ENCODE measurements around the gene C20orf96. TPM values are rescaled to one million over a fixed set of nuclear protein-coding genes. Genes with fewer than 3 reads are reported as not detected.
"Not testable (repeated sequence)": the region's sequence is repeated elsewhere in the genome, so short reads cannot be mapped to it uniquely, and the experiment has no call there.

C20orf96 gene
- total RNA-seq, 1 donor, result 2.2 TPM

DNA sequence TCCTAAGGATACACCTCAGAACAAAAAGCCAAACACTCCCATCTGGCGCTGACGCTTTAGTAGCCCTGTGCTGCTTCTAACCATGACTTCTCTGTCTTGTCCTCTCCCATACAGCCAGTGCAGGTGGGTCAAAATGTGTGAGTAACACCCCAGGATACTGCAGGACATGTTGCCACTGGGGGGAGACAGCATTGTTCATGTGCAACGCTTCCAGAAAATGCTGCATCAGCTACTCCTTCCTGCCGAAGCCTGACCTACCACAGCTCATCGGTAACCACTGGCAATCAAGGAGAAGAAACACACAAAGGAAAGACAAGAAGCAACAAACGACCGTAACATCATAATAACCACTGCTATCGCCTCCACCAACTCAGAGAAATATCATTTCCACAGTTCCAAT lies 31.6 kb downstream of the C20orf96 start:
- Histone ChIP-seq H3K36me3 (ENCODE audit: insufficient read depth, low read length) (no peaks in the 10 kb centered on the region), H3K4me1 (ENCODE audit: insufficient read depth, low read length) (no peaks in the 10 kb centered on the region), H2AFZ (ENCODE audit: low read length) (no peak overlapping the region), H3K27ac (ENCODE audit: low read depth, low read length) (no peak overlapping the region), H3K79me2 (ENCODE audit: insufficient read depth, low read length) (no peaks in the 10 kb centered on the region), H4K20me1 (ENCODE audit: insufficient read depth, low read length) (no peaks in the 10 kb centered on the region), H3K4me3 (ENCODE audit: insufficient read depth, low read length) (no peak overlapping the region), H3K9me3 (ENCODE audit: low read depth, low read length) (no peaks in the 10 kb centered on the region), H3K4me2 (ENCODE audit: insufficient read depth, low read length) (no peak overlapping the region), H3K27me3 (ENCODE audit: insufficient read depth, low read length) (peaks cover 17% of the 10 kb centered on the region)
- peak; percentile 77 for DNase-seq (ENCODE audit: insufficient read length, low spot score, missing footprints)
- TF ChIP-seq, protein P1, sequence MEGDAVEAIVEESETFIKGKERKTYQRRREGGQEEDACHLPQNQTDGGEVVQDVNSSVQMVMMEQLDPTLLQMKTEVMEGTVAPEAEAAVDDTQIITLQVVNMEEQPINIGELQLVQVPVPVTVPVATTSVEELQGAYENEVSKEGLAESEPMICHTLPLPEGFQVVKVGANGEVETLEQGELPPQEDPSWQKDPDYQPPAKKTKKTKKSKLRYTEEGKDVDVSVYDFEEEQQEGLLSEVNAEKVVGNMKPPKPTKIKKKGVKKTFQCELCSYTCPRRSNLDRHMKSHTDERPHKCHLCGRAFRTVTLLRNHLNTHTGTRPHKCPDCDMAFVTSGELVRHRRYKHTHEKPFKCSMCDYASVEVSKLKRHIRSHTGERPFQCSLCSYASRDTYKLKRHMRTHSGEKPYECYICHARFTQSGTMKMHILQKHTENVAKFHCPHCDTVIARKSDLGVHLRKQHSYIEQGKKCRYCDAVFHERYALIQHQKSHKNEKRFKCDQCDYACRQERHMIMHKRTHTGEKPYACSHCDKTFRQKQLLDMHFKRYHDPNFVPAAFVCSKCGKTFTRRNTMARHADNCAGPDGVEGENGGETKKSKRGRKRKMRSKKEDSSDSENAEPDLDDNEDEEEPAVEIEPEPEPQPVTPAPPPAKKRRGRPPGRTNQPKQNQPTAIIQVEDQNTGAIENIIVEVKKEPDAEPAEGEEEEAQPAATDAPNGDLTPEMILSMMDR (IDR thresholded peaks at IDR 0.05; ENCODE audit: extremely low read depth, low read depth, low read length), result peak; percentile 43

DNA sequence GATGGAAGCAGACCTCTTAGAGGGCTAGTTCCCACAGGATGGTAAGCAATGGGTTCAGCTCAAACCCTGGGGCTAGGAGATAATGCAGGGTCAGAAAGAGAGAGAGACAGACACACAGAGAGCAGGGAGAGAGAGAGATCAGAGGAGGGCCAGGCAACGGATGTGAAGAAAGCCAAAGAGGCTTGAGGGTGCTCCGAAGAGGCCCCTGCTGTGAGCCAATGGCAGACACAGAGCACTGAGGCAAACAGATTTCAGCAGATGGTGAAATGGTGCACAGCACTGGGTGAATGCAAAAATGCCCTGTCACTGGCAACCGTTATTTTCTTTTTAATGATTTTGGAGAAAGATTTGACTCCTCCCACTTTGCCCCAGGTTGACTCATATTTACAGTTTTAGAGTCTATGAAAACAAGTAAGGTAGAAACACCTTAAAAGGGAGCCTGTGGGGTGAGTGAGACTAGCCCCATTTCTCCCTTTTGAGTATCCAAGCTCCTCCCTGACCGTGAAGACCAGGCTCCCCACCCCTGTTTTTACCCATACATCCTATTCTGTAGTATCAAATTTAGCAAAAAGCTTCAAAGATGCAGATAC lies 32.2 kb downstream of the C20orf96 start:
- no peaks in the 10 kb centered on the region for H3K36me3 ChIP-seq (ENCODE audit: insufficient read depth, low read length)
- no peak overlapping the region for H2AFZ ChIP-seq (ENCODE audit: low read length)
- TF ChIP-seq, protein P1 (IDR thresholded peaks at IDR 0.05; ENCODE audit: extremely low read depth, low read depth, low read length), result no peak
- H3K4me2 ChIP-seq (ENCODE audit: insufficient read depth, low read length), result no peak overlapping the region
- no peaks in the 10 kb centered on the region for H3K79me2 ChIP-seq (ENCODE audit: insufficient read depth, low read length)
- H3K27ac ChIP-seq (ENCODE audit: low read depth, low read length), result no peak overlapping the region
- no peak overlapping the region for H3K4me3 ChIP-seq (ENCODE audit: insufficient read depth, low read length)
- peaks cover 17% of the 10 kb centered on the region for H3K27me3 ChIP-seq (ENCODE audit: insufficient read depth, low read length)
- H3K9me3 ChIP-seq (ENCODE audit: low read depth, low read length), result no peaks in the 10 kb centered on the region
- DNase-seq (ENCODE audit: insufficient read length, low spot score, missing footprints), result no peak
- H4K20me1 ChIP-seq (ENCODE audit: insufficient read depth, low read length), result no peaks in the 10 kb centered on the region
- H3K4me1 ChIP-seq (ENCODE audit: insufficient read depth, low read length), result no peaks in the 10 kb centered on the region

DNA sequence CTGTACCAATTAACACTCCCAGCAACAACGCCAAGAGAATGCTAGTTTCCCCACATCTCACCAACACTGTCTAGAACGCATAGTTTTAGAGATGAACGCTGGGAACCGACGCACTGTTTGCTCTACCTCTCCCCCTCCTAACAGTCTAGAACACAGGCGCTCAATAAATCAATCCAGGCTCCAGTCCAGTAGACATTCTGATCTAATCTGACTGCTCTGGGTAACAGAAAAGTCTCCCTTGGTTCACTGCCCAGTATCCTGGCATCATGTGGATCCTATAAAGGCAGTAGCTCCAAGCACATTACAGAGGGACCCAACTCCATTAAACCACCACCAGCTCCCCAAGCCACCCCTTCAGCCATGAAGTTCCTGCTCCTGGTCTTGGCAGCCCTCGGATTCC lies 33.1 kb downstream of the C20orf96 start, which contains the start of gene DEFB132:
Gene DEFB132, plus strand, starts transcription at position 306 of the 400 bp plus-strand sequence. Its CDS starts 55 bp downstream, at position 361.
- H3K4me2 ChIP-seq (ENCODE audit: insufficient read depth, low read length), result no peak within 1 kb of the TSS
- DNase-seq (ENCODE audit: insufficient read length, low spot score, missing footprints), result no peak
- H2AFZ ChIP-seq (ENCODE audit: low read length), result no peak within 1 kb of the TSS
- H3K79me2 ChIP-seq (ENCODE audit: insufficient read depth, low read length), result no peaks in the 10 kb centered on the region
- no peaks in the 10 kb centered on the region for H3K4me1 ChIP-seq (ENCODE audit: insufficient read depth, low read length)
- H3K27me3 ChIP-seq (ENCODE audit: insufficient read depth, low read length), result peaks cover 12% of the 10 kb centered on the region
- TF ChIP-seq, protein P1 (IDR thresholded peaks at IDR 0.05; ENCODE audit: extremely low read depth, low read depth, low read length), result no peak
- no peak within 1 kb of the TSS for H3K4me3 ChIP-seq (ENCODE audit: insufficient read depth, low read length)
- H3K9me3 ChIP-seq (ENCODE audit: low read depth, low read length), result no peaks in the 10 kb centered on the region
- H3K36me3 ChIP-seq (ENCODE audit: insufficient read depth, low read length), result no peaks in the 10 kb centered on the region
- H4K20me1 ChIP-seq (ENCODE audit: insufficient read depth, low read length), result no peaks in the 10 kb centered on the region
- no peak within 1 kb of the TSS for H3K27ac ChIP-seq (ENCODE audit: low read depth, low read length)

DNA sequence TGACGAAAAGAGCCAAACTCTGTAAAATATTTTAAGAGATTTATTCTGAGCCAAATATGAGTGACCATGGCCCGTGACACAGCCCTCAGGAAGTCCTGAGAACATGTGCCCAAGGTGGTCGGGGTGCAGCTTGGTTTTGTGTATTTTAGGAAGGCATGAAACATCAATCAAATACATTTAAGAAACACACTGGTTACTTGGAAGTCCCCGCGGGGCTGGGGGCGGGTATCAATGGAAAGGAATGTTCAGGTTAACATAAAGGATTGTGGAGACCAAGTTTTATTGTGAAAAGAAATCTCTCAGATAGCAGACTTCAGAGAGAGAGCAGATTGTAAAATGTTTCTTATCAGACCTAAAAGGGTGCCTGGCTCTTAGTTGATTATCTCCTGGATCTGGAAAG lies 37.1 kb downstream of the C20orf96 start:
- H3K4me2 ChIP-seq (ENCODE audit: insufficient read depth, low read length); DNase-seq (ENCODE audit: insufficient read length, low spot score, missing footprints): not testable (repeated sequence)

More for the DNA sequence above, 37.1 kb downstream of the C20orf96 start:
- H3K79me2 ChIP-seq (ENCODE audit: insufficient read depth, low read length); H2AFZ ChIP-seq (ENCODE audit: low read length); H3K4me1 ChIP-seq (ENCODE audit: insufficient read depth, low read length); H3K27ac ChIP-seq (ENCODE audit: low read depth, low read length); H3K9me3 ChIP-seq (ENCODE audit: low read depth, low read length); H3K4me3 ChIP-seq (ENCODE audit: insufficient read depth, low read length); H3K36me3 ChIP-seq (ENCODE audit: insufficient read depth, low read length); H4K20me1 ChIP-seq (ENCODE audit: insufficient read depth, low read length): not testable (repeated sequence)
- H3K27me3 ChIP-seq (ENCODE audit: insufficient read depth, low read length), result peaks cover 12% of the 10 kb centered on the region

Measured in osteoblast (primary cell).